OCI-LY1 (cell line): ENCODE data around the gene PRDX6.

Experiments
- H2AFZ ChIP-seq: fragments of 200-600 bp; sonication (generic), shearing (Covaris generic); 2 replicates; pipeline ENCODE4 v1.6.0; 2014; ENCODE audit warnings: antibody characterized with exemption, mild to moderate bottlenecking, low read length
- H3F3A ChIP-seq: fragments of 200-600 bp; sonication (generic), shearing (Covaris generic); 2 replicates; pipeline ENCODE4 v1.6.0; 2014; ENCODE audit warnings: mild to moderate bottlenecking, antibody characterized with exemption, low read length, moderate library complexity; ENCODE audit not compliant: insufficient read depth
- H3K27ac ChIP-seq: fragments of 200-600 bp; sonication (generic); 2 replicates; pipeline ENCODE4 v1.5.1; 2014; ENCODE audit warnings: low read length, mixed run types, mild to moderate bottlenecking, low read depth; ENCODE audit not compliant: poor library complexity, severe bottlenecking
- H3K27me3 ChIP-seq: fragments of 200-600 bp; sonication (generic); 2 replicates; pipeline ENCODE4 v1.6.0; 2014; ENCODE audit warnings: antibody characterized with exemption, mild to moderate bottlenecking, low read length, moderate library complexity; ENCODE audit not compliant: insufficient read depth
- H3K36me3 ChIP-seq: fragments of 200-600 bp; sonication (generic); 2 replicates; pipeline ENCODE4 v1.6.1; 2014; ENCODE audit warnings: mild to moderate bottlenecking, antibody characterized with exemption, low read length, moderate library complexity, mixed read lengths; ENCODE audit not compliant: insufficient read depth
- H3K4me1 ChIP-seq: fragments of 200-600 bp; sonication (generic); 2 replicates; pipeline ENCODE4 v1.5.1; 2014; ENCODE audit warnings: mild to moderate bottlenecking, low read length, moderate library complexity; ENCODE audit not compliant: insufficient read depth, severe bottlenecking
- H3K4me2 ChIP-seq: fragments of 200-600 bp; sonication (generic), shearing (Covaris generic); 2 replicates; pipeline ENCODE4 v1.6.1; 2014; ENCODE audit warnings: low read length
- H3K4me3 ChIP-seq: fragments of 200-600 bp; sonication (generic); 2 replicates; pipeline ENCODE4 v1.5.1; 2014; ENCODE audit warnings: low read length, low read depth, mild to moderate bottlenecking, mixed read lengths; ENCODE audit not compliant: poor library complexity, severe bottlenecking
- H3K79me2 ChIP-seq: fragments of 200-600 bp; shearing (Covaris generic); 2 replicates; pipeline ENCODE4 v1.6.1; 2016; ENCODE audit warnings: mixed run types, low read length, mixed read lengths; ENCODE audit not compliant: insufficient read depth
- H3K9ac ChIP-seq: fragments of 200-600 bp; sonication (generic), shearing (Covaris generic); 2 replicates; pipeline ENCODE4 v1.6.1; 2014; ENCODE audit warnings: mild to moderate bottlenecking, low read length, mixed read lengths
- H3K9me2 ChIP-seq: fragments of 200-600 bp; sonication (generic), shearing (Covaris generic); 2 replicates; pipeline ENCODE4 v1.6.1; 2014; ENCODE audit warnings: low read depth, mild to moderate bottlenecking, low read length, mixed read lengths
- H3K9me3 ChIP-seq: fragments of 200-600 bp; shearing (Covaris generic); 2 replicates; pipeline ENCODE4 v1.6.1; 2014; ENCODE audit warnings: low read length, mixed read lengths
- H4K20me1 ChIP-seq: fragments of 200-600 bp; sonication (generic), shearing (Covaris generic); 2 replicates; pipeline ENCODE4 v1.6.0; 2016; ENCODE audit warnings: mild to moderate bottlenecking, low read length; ENCODE audit not compliant: insufficient read depth
- CTCF ChIP-seq: fragments of 200-600 bp; sonication (generic), shearing (Covaris generic); IDR thresholded peaks from 2 replicates; pipeline ENCODE4 v1.5.1; 2017; ENCODE audit warnings: mild to moderate bottlenecking, antibody characterized with exemption, low read length, moderate library complexity, mixed read lengths
- EZH2 ChIP-seq: fragments of 200-600 bp; sonication (generic), shearing (Covaris generic); IDR thresholded peaks from 2 replicates; pipeline ENCODE4 v1.8.0; 2017; ENCODE audit warnings: borderline replicate concordance, mixed run types, mild to moderate bottlenecking, antibody characterized with exemption, low read length, moderate library complexity, mixed read lengths

Gene PRDX6

GRCh38 chr1:173482683-173483082 is 5.5 kb downstream of the PRDX6 start:
- H3K36me3 ChIP-seq, result peaks cover 73% of the 10 kb centered on the region
- H3K79me2 ChIP-seq, result peaks cover 10% of the 10 kb centered on the region
- no peak overlapping the region for H3K4me3 ChIP-seq
- TF ChIP-seq CTCF (no peak), EZH2 (no peak)
- no peaks in the 10 kb centered on the region for H3F3A ChIP-seq
- H3K9ac ChIP-seq, result no peak overlapping the region
- H3K9me2 ChIP-seq, result no peaks in the 10 kb centered on the region
- no peak overlapping the region for H3K27ac ChIP-seq
- no peak overlapping the region for H3K4me2 ChIP-seq
- no peaks in the 10 kb centered on the region for H4K20me1 ChIP-seq
- H3K4me1 ChIP-seq, result peaks cover 25% of the 10 kb centered on the region
- H3K27me3 ChIP-seq, result no peaks in the 10 kb centered on the region
- H3K9me3 ChIP-seq, result no peaks in the 10 kb centered on the region
- H2AFZ ChIP-seq, result no peak overlapping the region

- Histone ChIP-seq H3K27me3 (no peaks in the 10 kb centered on the region), H3K4me2 (no peak overlapping the region), H3K4me1 (peaks cover 9% of the 10 kb centered on the region), H3K79me2 (no peaks in the 10 kb centered on the region), H2AFZ (no peak overlapping the region), H3K27ac (no peak overlapping the region), H3K9me2 (no peaks in the 10 kb centered on the region), H3K36me3 (peaks cover 84% of the 10 kb centered on the region), H3K4me3 (no peak overlapping the region), H3K9me3 (no peaks in the 10 kb centered on the region), H4K20me1 (no peaks in the 10 kb centered on the region), H3K9ac (no peak overlapping the region), H3F3A (no peaks in the 10 kb centered on the region)
- TF ChIP-seq EZH2 (no peak), CTCF (no peak)
Observed at GRCh38 chr1:173484276-173484675, 7.1 kb downstream of the PRDX6 start.

- Histone ChIP-seq H3K4me1 (no peaks in the 10 kb centered on the region), H3K4me2 (no peak overlapping the region), H2AFZ (no peak overlapping the region), H3K27me3 (no peaks in the 10 kb centered on the region), H3K9me3 (no peaks in the 10 kb centered on the region), H3K9me2 (no peaks in the 10 kb centered on the region), H3K27ac (no peak overlapping the region), H3K79me2 (no peaks in the 10 kb centered on the region), H3K36me3 (peaks cover 79% of the 10 kb centered on the region), H3K9ac (no peak overlapping the region), H4K20me1 (no peaks in the 10 kb centered on the region), H3F3A (no peaks in the 10 kb centered on the region), H3K4me3 (no peak overlapping the region)
- no peak for TF ChIP-seq EZH2
- no peak for TF ChIP-seq CTCF
Observed at GRCh38 chr1:173485401-173485800, 8.3 kb downstream of the PRDX6 start.
